GM12872 (cell line): ENCODE measurements around the gene CERK.

ENCODE experiments used
- TF ChIP-seq, protein P1 (sequence below): IDR thresholded peaks from 3 replicates; pipeline ENCODE4 v1.5.1; 2011; ENCODE audit warnings: low read depth, mild to moderate bottlenecking, low read length, moderate library complexity; ENCODE audit not compliant: insufficient read depth

CERK gene

DNA sequence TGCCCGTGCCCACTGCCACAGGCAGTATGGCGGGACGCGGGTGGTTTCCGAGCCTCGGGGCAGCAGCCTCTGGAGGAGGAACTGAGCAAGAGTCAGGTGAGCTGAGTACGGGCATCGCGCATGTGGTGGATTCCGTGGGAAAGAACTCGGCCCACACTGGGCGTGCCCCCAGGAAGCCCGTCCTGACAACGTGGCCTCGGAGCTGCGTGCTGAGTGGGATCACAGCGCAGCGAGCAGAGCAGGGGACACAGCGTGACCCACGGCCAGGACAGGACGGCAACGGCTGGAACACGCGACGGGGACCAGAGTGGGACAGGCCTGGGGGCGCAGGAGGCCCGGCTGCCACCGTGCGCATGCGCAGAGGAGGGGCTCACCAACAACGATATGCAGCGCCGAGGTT is 36.8 kb downstream of the CERK start:
- TF ChIP-seq, protein P1, sequence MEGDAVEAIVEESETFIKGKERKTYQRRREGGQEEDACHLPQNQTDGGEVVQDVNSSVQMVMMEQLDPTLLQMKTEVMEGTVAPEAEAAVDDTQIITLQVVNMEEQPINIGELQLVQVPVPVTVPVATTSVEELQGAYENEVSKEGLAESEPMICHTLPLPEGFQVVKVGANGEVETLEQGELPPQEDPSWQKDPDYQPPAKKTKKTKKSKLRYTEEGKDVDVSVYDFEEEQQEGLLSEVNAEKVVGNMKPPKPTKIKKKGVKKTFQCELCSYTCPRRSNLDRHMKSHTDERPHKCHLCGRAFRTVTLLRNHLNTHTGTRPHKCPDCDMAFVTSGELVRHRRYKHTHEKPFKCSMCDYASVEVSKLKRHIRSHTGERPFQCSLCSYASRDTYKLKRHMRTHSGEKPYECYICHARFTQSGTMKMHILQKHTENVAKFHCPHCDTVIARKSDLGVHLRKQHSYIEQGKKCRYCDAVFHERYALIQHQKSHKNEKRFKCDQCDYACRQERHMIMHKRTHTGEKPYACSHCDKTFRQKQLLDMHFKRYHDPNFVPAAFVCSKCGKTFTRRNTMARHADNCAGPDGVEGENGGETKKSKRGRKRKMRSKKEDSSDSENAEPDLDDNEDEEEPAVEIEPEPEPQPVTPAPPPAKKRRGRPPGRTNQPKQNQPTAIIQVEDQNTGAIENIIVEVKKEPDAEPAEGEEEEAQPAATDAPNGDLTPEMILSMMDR: no peak

DNA sequence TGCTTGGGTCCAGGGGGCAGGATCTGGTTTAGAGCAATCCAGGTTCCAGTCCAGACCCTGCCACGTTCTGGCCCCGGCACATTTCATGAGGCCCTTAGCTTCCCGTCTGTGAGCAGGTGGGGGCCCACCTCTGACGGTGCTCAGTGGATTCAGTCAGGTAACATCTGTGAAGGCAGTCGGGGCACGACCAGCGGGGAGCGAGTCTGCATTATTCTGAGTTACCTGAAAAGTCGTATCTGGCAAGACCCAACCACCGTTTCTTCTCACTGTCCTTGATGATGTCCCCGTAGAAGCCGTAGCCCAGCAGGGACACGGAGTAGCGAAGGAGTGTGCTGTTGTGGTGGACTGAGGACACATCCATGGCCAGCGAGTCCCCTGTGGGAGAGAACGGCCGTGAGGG is 39.0 kb downstream of the CERK start:
- TF ChIP-seq, protein P1: no peak

DNA sequence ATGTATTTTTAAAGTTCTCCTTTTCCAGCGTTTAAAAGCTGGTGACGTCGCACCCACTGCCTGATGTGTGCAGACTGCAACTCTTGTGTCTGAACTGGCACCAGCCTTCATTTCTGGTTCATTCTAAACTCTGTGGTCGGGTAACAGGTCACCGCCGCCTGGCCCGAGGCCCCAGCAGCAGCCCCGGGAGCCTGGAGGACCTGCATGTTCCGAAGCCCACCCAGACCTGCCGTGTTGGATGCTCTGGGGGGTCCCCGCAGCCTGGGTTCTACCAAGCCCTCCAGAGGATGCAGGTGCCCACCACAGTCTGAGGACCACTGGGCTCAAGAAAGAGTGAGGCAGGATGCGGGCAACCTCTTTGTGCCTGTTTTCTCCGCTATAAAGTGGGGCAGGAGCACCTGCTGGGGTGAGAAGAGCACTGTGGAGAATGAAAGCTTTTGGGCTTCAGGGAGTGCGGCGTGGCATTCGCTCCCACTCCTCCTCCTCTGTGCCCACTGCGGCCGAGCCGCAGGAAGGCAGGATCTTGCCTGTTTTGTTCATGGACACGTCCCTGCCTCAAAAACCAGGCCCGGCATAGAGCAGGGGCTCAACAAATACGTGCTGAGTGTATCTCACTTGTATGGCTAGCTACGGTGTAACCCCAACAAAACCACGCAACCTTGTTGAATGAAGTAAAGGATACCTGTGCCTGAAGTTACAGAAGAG is 40.1 kb downstream of the CERK start:
- TF ChIP-seq, protein P1: no peak

DNA sequence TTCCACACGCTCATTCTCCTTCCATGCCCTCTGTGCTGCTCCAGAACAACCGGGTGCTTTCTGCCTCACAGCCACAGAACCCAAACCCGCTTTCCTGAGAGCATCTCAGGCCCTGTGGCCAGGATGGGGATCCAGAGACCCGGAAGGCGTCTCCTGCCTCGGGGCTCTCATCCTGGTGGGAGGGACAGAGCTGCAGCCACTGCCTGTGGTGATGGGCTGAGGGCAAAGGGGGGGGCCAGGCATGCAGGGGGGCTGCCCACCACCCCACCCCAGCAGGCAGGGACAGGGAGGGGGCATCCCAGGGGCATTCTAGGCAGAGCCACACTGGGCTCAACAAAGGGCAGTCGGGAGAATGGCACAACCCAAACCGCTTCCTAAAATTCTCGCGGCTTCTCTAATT is 41.4 kb downstream of the CERK start:
- TF ChIP-seq, protein P1: no peak

DNA sequence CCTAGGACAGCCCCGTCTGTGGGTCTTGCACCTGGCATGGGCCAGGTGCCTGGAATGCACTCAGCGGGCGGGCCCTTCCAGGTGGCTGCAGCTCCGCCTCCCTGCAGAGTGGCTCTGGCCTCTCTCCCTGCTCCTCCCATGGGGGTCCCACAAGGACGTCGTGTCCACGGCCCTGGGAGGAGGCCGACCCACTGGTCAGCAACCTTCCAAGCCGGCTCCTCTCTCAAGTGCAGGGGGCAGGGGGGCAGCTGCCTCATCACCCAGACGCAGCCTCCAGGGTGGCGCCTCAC is 41.9 kb downstream of the CERK start:
- TF ChIP-seq, protein P1: no peak

DNA sequence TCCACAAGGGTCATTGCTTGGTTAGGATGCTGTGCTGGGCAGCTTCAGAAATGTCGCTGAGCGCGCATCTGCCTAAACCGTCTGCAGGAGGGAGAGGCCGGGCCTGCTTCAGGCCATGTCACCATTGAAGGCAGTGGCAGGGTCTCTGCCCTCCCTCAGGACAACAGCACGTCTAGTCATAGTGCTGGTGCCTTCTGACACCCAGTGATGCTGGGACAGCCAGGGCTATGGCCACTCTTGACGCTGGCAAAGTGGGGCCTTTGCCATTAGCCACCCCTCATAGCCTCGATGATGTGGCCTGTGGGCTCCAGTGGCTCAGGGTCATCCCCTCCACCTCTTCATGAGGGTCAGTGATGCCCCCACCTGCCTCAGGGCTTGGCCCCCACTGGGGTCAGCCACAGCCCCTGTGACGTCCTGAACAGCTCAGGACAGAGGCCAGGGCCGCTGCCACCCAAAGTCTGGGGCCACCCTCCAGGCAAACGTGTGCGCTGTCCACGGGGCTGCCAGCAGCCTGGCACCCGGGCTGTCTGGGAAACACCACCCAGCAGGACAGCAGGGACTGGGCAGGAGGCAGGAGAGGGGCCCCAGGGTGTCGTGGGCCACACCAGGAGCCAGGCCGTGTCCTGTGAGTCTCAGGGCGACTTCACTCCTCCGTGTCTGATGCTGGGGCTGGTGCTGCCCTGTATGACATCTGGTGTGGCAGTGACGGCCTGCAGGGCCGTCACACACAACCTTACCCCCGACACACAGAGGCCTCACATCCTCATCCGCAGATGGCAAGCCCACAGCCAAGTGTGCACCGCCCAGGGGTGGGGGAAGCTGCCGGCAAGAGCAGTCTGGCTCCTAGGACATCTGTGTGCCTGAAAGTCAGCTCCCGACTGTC is 42.5 kb downstream of the CERK start:
- TF ChIP-seq, protein P1: no peak

DNA sequence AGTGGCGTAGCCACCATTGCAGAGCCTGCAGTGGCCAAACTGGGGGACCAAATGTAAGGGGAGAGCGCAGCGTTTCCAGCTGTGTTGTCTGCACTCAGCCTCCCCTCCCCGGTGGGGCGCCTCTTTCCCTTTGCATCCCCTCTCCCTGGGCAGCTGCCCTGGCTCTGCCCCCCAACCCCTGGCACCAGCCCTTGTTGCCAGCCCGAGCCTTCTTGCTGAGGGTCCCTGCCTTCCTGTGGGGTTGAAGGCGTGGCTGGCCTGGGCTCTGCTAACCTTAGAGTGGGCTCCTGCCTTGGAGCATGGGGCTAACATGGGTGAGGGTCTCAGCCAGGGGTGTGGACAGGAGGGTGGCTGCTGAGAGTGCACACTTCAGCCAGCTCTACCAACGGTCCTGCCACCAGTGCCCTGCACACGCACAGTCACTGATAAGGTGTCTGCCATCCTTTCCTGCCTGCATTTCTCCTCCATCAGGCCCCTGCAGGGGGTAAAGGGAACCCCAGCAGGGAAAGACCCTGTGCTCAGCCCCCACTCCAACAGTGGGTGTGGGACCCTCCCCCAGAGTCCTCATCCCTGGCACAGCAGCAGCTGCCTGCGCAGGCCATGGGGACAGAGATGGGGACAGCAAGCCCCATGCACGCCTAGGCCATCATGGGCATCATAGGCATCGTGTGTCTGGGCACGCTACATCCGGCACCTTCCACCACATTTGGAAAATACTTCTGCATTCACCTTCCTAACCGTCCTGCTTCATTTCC is 43.5 kb downstream of the CERK start:
- TF ChIP-seq, protein P1: no peak
